ENCODE measurements around the gene CCNB1IP1. TPM values are rescaled to one million over a fixed set of nuclear protein-coding genes. Genes with fewer than 3 reads are reported as not detected.

The CCNB1IP1 gene
- total RNA-seq, 1 donor, result 81.6 TPM

Small RNA genes lying within 50 kb of the gene (small RNA-seq; reads per million reads assigned to genes)
- gene SNORA79B, result 1.1 reads per million, percentile 37 among the genes with 10 or more reads in this experiment
- gene SNORD126, result 55.8 reads per million, percentile 96 among the genes with 10 or more reads in this experiment

Other genes starting within 250 kb of the CCNB1IP1 start
- gene OR4K17, start 222.5 kb downstream of the CCNB1IP1 start, total RNA-seq, result not detected
- gene OR4N5, start 194.5 kb downstream of the CCNB1IP1 start, total RNA-seq, result not detected
- not detected for gene OR11G2, start 142.4 kb downstream of the CCNB1IP1 start, total RNA-seq
- under 0.01 TPM for gene OR11H6, start 109.6 kb downstream of the CCNB1IP1 start, total RNA-seq
- gene OR11H7, start 104.3 kb downstream of the CCNB1IP1 start, total RNA-seq, result not detected
- gene OR11H4, start 94.0 kb downstream of the CCNB1IP1 start, total RNA-seq, result under 0.01 TPM
- gene TTC5, start 27.3 kb downstream of the CCNB1IP1 start, total RNA-seq, result 24.0 TPM
- gene PARP2, start 10.4 kb upstream of the CCNB1IP1 start, total RNA-seq, result 8.3 TPM
- 27.5 TPM for gene TEP1, start 80.2 kb upstream of the CCNB1IP1 start, total RNA-seq
- 0.27 TPM for gene KLHL33, start 102.9 kb upstream of the CCNB1IP1 start, total RNA-seq
- gene OSGEP, start 121.5 kb upstream of the CCNB1IP1 start, total RNA-seq, result 130 TPM
- 253 TPM for gene APEX1, start 121.9 kb upstream of the CCNB1IP1 start, total RNA-seq
- gene PIP4P1, start 128.2 kb upstream of the CCNB1IP1 start, total RNA-seq, result 36.1 TPM
- gene PNP, start 136.1 kb upstream of the CCNB1IP1 start, total RNA-seq, result 86.4 TPM
- not detected for gene RNASE10, start 172.3 kb upstream of the CCNB1IP1 start, total RNA-seq
- not detected for gene RNASE9, start 227.8 kb upstream of the CCNB1IP1 start, total RNA-seq